B cell (primary cell): ENCODE measurements around the gene CAV2. TPM values are rescaled to one million over a fixed set of nuclear protein-coding genes. Genes with fewer than 3 reads are reported as not detected.
A peak's percentile ranks its signal among the peaks of the same experiment; 100 is the strongest.

Source experiments
- ATAC-seq: fragments of 200-7000 bp; cut with Tn5 transposase; one replicate; pipeline ENCODE4 v1.10.0; 2021; ENCODE audit warnings: low read depth, mild to moderate bottlenecking, moderate number of reproducible peaks, moderate library complexity
- CTCF ChIA-PET: fragments of 350-600 bp; sonication (Branson Sonifier 250); formaldehyde crosslinking; loops from one replicate; lab custom pipeline; 2021; ENCODE audit warnings: antibody characterized with exemption, inconsistent platforms; lab: Charles Lee
- POLR2A ChIA-PET: fragments of 350-600 bp; sonication (Branson Sonifier 250); formaldehyde crosslinking; loops from one replicate; lab custom pipeline; 2021; ENCODE audit warnings: antibody characterized with exemption; lab: Charles Lee
- DNase-seq: peaks from one replicate; pipeline ENCODE4 v3.0.0; 2013
- H2AFZ ChIP-seq: 2 replicates; pipeline ENCODE4 v1.6.1; 2012; ENCODE audit warnings: mild to moderate bottlenecking, low read depth, low read length; ENCODE audit not compliant: insufficient read depth, poor library complexity, severe bottlenecking
- H3K27ac ChIP-seq, 2 donors: 1 replicate in 1 of 2; 2 replicates in 1 of 2; pipeline ENCODE4 v1.5.1; 2012 to 2013; ENCODE audit warnings: low read length in 2 of 2, mild to moderate bottlenecking in 2 of 2, moderate library complexity in 1 of 2
- H3K27me3 ChIP-seq, 4 experiments: fragments of 200-600 bp in 1 of 4; sonication (generic) in 1 of 4; replicated peaks in 1 of 4; 1 replicate in 2 of 4; 2 replicates in 2 of 4; pipeline versions ENCODE4 v1.6.1 to v1.7.0; 2013 to 2016; ENCODE audit warnings: low read length in 3 of 4, mild to moderate bottlenecking in 2 of 4, mixed read lengths in 1 of 4, moderate library complexity in 1 of 4; ENCODE audit not compliant: insufficient read depth in 4 of 4, control insufficient read depth in 3 of 4; ENCODE audit errors: control extremely low read depth in 1 of 4
- H3K36me3 ChIP-seq, 2 experiments: replicated peaks in 1 of 2; 1 replicate in 1 of 2; 2 replicates in 1 of 2; pipeline versions ENCODE4 v1.6.1 to v1.7.1; 2013; ENCODE audit warnings: low read length in 1 of 2; ENCODE audit not compliant: insufficient read depth in 2 of 2, control insufficient read depth in 1 of 2; ENCODE audit errors: control extremely low read depth in 1 of 2, extremely low read depth in 1 of 2
- H3K4me1 ChIP-seq, 2 donors: fragments of 200-600 bp in 1 of 2; sonication (generic) in 1 of 2; 1 replicate in 1 of 2; 2 replicates in 1 of 2; pipeline versions ENCODE4 v1.5.1 to v1.6.1; 2013 to 2017; ENCODE audit warnings: low read length in 2 of 2; ENCODE audit not compliant: control insufficient read depth in 2 of 2, insufficient read depth in 2 of 2
- H3K4me2 ChIP-seq: replicated peaks from 2 replicates; pipeline ENCODE3; 2012; ENCODE audit warnings: mild to moderate bottlenecking, low read depth, low read length; ENCODE audit not compliant: poor library complexity, severe bottlenecking
- H3K4me3 ChIP-seq, 5 experiments: fragments of 200-600 bp in 1 of 5; sonication (generic) in 1 of 5; 1 replicate in 3 of 5; 2 replicates in 2 of 5; pipeline versions ENCODE4 v1.5.1 to v1.7.0; 2011 to 2016; ENCODE audit warnings: low read length in 4 of 5, mild to moderate bottlenecking in 4 of 5, low read depth in 2 of 5, control low read depth in 1 of 5, moderate library complexity in 1 of 5; ENCODE audit not compliant: insufficient read depth in 1 of 5; ENCODE audit errors: control extremely low read depth in 1 of 5, extremely low read depth in 1 of 5
- H3K79me2 ChIP-seq: fragments of 200-600 bp; sonication (generic); one replicate; pipeline ENCODE4 v1.6.0; 2016; ENCODE audit warnings: low read length; ENCODE audit not compliant: control insufficient read depth, insufficient read depth
- H3K9ac ChIP-seq: fragments of 200-600 bp; sonication (generic); 2 replicates; pipeline ENCODE4 v1.6.1; 2017; ENCODE audit warnings: mild to moderate bottlenecking, low read length, moderate library complexity
- H3K9me3 ChIP-seq, 3 donors: one replicate each; pipeline versions ENCODE4 v1.6.1 to v1.7.1; 2013; ENCODE audit warnings: low read length in 2 of 3; ENCODE audit not compliant: control insufficient read depth in 2 of 3, insufficient read depth in 1 of 3; ENCODE audit errors: control extremely low read depth in 1 of 3
- H4K20me1 ChIP-seq: 2 replicates; pipeline ENCODE4 v1.6.0; 2012; ENCODE audit warnings: mild to moderate bottlenecking, low read length; ENCODE audit not compliant: insufficient read depth, control insufficient read depth, poor library complexity, severe bottlenecking
- H3K27ac Mint-ChIP-seq: one replicate; pipeline ENCODE4 v1.8.0; 2021; ENCODE audit warnings: mixed read lengths
- H3K27me3 Mint-ChIP-seq: one replicate; pipeline ENCODE4 v1.8.0; 2021; ENCODE audit warnings: mixed read lengths
- H3K4me1 Mint-ChIP-seq: one replicate; pipeline ENCODE4 v1.8.0; 2021; ENCODE audit warnings: mixed read lengths
- H3K4me3 Mint-ChIP-seq: one replicate; pipeline ENCODE4 v1.8.0; 2021; ENCODE audit warnings: mixed read lengths
- H3K9me3 Mint-ChIP-seq: one replicate; pipeline ENCODE4 v1.8.0; 2022; ENCODE audit warnings: mixed read lengths; ENCODE audit not compliant: insufficient read depth
- EZH2 ChIP-seq: IDR thresholded peaks from 2 replicates; pipeline ENCODE4 v1.6.1; 2012; ENCODE audit warnings: borderline replicate concordance, low read depth, mild to moderate bottlenecking, moderate library complexity, low read length; ENCODE audit not compliant: insufficient read depth, poor library complexity, severe bottlenecking
- WGBS: methylation state at CpG from one replicate; pipeline ENCODE4 v1.1.5; 2013; ENCODE audit warnings: missing lambda C conversion rate; ENCODE audit not compliant: insufficient coverage; 5-methylcytosine and 5-hydroxymethylcytosine counted together
- intact Hi-C: fragments of 100-400 bp; cut with micrococcal nuclease; formaldehyde crosslinking; loops from one replicate; pipeline ENCODE4 v1.10.0; 2022
- polyA plus RNA-seq: library from polyadenylated mRNA; depleted of rRNA; stranded (reverse); fragments of >200 nt; gene quantifications from 2 replicates; pipeline ENCODE4 v1.2.3, GENCODE V29; 2012
- total RNA-seq, 2 donors: library from RNA; stranded (reverse); fragments of 120-200 nt in 1 of 2; gene quantifications; 1 replicate in 1 of 2; 2 replicates in 1 of 2; pipeline versions ENCODE4 v1.2.3 to v1.2.4, GENCODE V29; 2013 to 2022
- TF ChIP-seq, protein P1 (sequence below): fragments of 200-600 bp; IDR thresholded peaks from one replicate; pipeline ENCODE4 v1.8.0; 2022; ENCODE audit warnings: antibody characterized with exemption, mild to moderate bottlenecking

Gene CAV2
- total and polyA plus RNA-seq, 2 donors (not counting 1 experiment from before 2014, with no cell fraction given): not detected

- Mint-ChIP-seq H3K27ac (no peak overlapping the region), H3K4me3 (no peak overlapping the region), H3K27me3 (peaks cover 54% of the 10 kb centered on the region), H3K4me1 (peaks cover 26% of the 10 kb centered on the region), H3K9me3 (no peaks in the 10 kb centered on the region)
- no peak overlapping the region for H2AFZ ChIP-seq
- WGBS: 89% methylated on average over 3 of the region's 5 CpGs
- peaks cover 0 to 42% (median 26%) of the 10 kb centered on the region in 4 experiments for H3K27me3 ChIP-seq
- no peaks in the 10 kb centered on the region for H4K20me1 ChIP-seq
- no peak overlapping the region for H3K9ac ChIP-seq
- TF ChIP-seq EZH2: no peak
- TF ChIP-seq, protein P1, sequence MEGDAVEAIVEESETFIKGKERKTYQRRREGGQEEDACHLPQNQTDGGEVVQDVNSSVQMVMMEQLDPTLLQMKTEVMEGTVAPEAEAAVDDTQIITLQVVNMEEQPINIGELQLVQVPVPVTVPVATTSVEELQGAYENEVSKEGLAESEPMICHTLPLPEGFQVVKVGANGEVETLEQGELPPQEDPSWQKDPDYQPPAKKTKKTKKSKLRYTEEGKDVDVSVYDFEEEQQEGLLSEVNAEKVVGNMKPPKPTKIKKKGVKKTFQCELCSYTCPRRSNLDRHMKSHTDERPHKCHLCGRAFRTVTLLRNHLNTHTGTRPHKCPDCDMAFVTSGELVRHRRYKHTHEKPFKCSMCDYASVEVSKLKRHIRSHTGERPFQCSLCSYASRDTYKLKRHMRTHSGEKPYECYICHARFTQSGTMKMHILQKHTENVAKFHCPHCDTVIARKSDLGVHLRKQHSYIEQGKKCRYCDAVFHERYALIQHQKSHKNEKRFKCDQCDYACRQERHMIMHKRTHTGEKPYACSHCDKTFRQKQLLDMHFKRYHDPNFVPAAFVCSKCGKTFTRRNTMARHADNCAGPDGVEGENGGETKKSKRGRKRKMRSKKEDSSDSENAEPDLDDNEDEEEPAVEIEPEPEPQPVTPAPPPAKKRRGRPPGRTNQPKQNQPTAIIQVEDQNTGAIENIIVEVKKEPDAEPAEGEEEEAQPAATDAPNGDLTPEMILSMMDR: no peak
- POLR2A ChIA-PET: no interaction called here
- ATAC-seq (no peak), DNase-seq (no peak)
- intact Hi-C loops: loop anchor here (10.0 kb wide), 1 partner anchor 433 kb away; the partner anchor contains the start of gene ST7
- CTCF ChIA-PET: interaction anchor here (2.2 kb wide), 1 partner anchor 264 kb away, joined by 10 read pairs; no protein-coding TSS in a partner anchor
- no peak overlapping the region for H3K4me3 ChIP-seq
- no peaks in the 10 kb centered on the region for H3K79me2 ChIP-seq
- no peaks in the 10 kb centered on the region for H3K36me3 ChIP-seq
- peaks cover 12 to 27% of the 10 kb centered on the region in 2 donors for H3K4me1 ChIP-seq
- no peaks in the 10 kb centered on the region for H3K9me3 ChIP-seq
- H3K27ac ChIP-seq: no peak overlapping the region
- H3K4me2 ChIP-seq: no peak overlapping the region
These were observed 22.7 kb downstream of the CAV2 start for GRCh38 chr7:116522247-116522646.

- Histone ChIP-seq H3K36me3 (no peaks in the 10 kb centered on the region), H4K20me1 (no peaks in the 10 kb centered on the region), H3K9me3 (no peaks in the 10 kb centered on the region), H3K9ac (no peak overlapping the region), H3K4me3 (no peak overlapping the region), H2AFZ (peak overlapping the region; percentile 86), H3K79me2 (no peaks in the 10 kb centered on the region), H3K4me1 (peaks cover 12 to 27% of the 10 kb centered on the region in 2 donors), H3K27ac (no peak overlapping the region), H3K4me2 (peak overlapping the region; percentile 97), H3K27me3 (peaks cover 0 to 46% (median 32%) of the 10 kb centered on the region in 4 experiments)
- H3K27me3 Mint-ChIP-seq: peaks cover 58% of the 10 kb centered on the region
- CTCF ChIA-PET: interaction anchor here (1.0 to 1.3 kb wide), 3 partner anchors 12 to 265 kb away, joined by 3 to 4 read pairs (median 3); no protein-coding TSS in a partner anchor
- H3K4me1 Mint-ChIP-seq: peaks cover 26% of the 10 kb centered on the region
- no peaks in the 10 kb centered on the region for H3K9me3 Mint-ChIP-seq
- POLR2A ChIA-PET: no interaction called here
- peak overlapping the region; percentile 68 for H3K4me3 Mint-ChIP-seq
- DNase-seq: no peak
- TF ChIP-seq, protein P1: no peak
- no peak for TF ChIP-seq EZH2
- no peak overlapping the region for H3K27ac Mint-ChIP-seq
- no peak for ATAC-seq
- WGBS: 80% methylated on average over 1 of the region's 10 CpGs
- intact Hi-C loops: loop anchor here (2.0 to 10.0 kb wide), 2 partner anchors 65 to 431 kb away; partner anchors contain the start of gene ST7
These were observed 24.7 kb downstream of the CAV2 start for GRCh38 chr7:116524221-116524608.
